GM19099 (cell line): Measurements from ENCODE around the gene FMR1.

ENCODE experiments used
- POLR2A ChIP-seq: IDR thresholded peaks from 3 replicates; pipeline ENCODE4 v1.6.1; 2011; ENCODE audit warnings: low read depth; ENCODE audit not compliant: insufficient read length; ENCODE audit errors: extremely low read depth

Gene FMR1

GRCh38 chrX:147902270-147902669 is 9.4 kb upstream of the FMR1 start:
- no peak for TF ChIP-seq POLR2A

GRCh38 chrX:147908106-147908505 is 3.6 kb upstream of the FMR1 start:
- no peak for TF ChIP-seq POLR2A

- TF ChIP-seq POLR2A, result no peak
Observed at GRCh38 chrX:147910607-147911006, 1.1 kb upstream of the FMR1 start.

- TF ChIP-seq POLR2A, result peak; percentile 23
Observed at GRCh38 chrX:147912093-147912801, 528 bp downstream of the FMR1 start.

- TF ChIP-seq POLR2A, result no peak
Observed at GRCh38 chrX:147913570-147913969, 1.9 kb downstream of the FMR1 start.

GRCh38 chrX:147914591-147914990 is 2.9 kb downstream of the FMR1 start:
- TF ChIP-seq POLR2A, result no peak

- no peak for TF ChIP-seq POLR2A
Observed at GRCh38 chrX:147916375-147916968, 4.8 kb downstream of the FMR1 start.

- no peak for TF ChIP-seq POLR2A
Observed at GRCh38 chrX:147917700-147918695, 6.3 kb downstream of the FMR1 start.

GRCh38 chrX:147920161-147920666 is 8.5 kb downstream of the FMR1 start:
- no peak for TF ChIP-seq POLR2A

GRCh38 chrX:147923605-147924004 is 11.9 kb downstream of the FMR1 start:
- no peak for TF ChIP-seq POLR2A

- no peak for TF ChIP-seq POLR2A
Observed at GRCh38 chrX:147927256-147927655, 15.5 kb downstream of the FMR1 start.

GRCh38 chrX:147933815-147934214 is 22.1 kb downstream of the FMR1 start:
- no peak for TF ChIP-seq POLR2A

GRCh38 chrX:147935156-147935758 is 23.5 kb downstream of the FMR1 start:
- no peak for TF ChIP-seq POLR2A

- no peak for TF ChIP-seq POLR2A
Observed at GRCh38 chrX:147945286-147945685, 33.6 kb downstream of the FMR1 start.

GRCh38 chrX:147948531-147948930 is 36.8 kb downstream of the FMR1 start:
- TF ChIP-seq POLR2A, result no peak
